Stimulated activated CD4-positive, alpha-beta T cell treated with anti-CD3 and anti-CD28 coated beads, Interleukin-15, amount 100 ng/mL, for 24 hours (primary cell): Measurements from ENCODE around the gene KRTAP20-3.

ENCODE experiments used
- DNase-seq: peaks from one replicate; pipeline ENCODE4 v3.0.0-alpha.2; 2020

The KRTAP20-3 gene

DNA sequence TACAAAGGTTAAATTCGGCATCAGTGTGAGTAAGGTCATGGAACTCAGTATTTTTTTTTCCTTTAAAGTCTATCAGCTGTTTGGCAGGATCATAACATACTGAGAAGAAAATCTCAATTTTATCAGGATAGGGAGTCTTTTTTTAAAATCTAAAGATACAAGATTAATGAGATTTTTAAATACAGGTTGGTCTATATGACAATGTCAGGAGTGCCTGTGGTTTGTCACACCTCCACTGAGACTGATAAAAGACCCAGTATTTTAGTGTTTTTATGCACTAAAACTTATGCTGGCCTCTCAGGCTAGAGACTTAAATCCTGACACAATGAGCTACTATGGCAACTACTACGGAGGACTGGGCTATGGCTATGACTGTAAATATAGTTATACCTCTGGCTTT, at the start of gene KRTAP20-3:
KRTAP20-3 (plus strand) TSS at position 301 of the 400 bp plus-strand sequence.
- DNase-seq, result no peak

DNA sequence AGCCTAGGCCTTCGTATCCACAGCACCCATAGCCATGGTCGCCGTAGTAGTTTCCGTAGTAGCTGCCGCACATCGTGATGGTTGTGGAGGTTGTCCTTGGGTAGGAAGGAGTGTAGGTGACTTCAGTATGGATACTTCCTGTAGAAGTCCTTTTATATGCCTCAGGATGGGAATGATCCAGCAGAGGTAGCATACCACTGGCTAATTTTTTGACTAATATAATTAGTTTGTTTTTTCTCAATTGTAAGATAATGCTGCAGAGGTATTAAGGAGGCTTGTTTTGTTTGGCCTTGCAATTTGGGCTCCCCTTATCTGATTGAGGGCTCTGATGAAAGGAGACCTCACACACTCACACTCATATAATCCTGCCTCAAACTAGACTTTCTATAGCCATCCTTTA, 43.9 kb upstream of the KRTAP20-3 start, which contains the start of gene KRTAP6-2:
KRTAP6-2 (minus strand) TSS at position 101 of the 400 bp plus-strand sequence; CDS start at position 73, 28 bp downstream.
- no peak for DNase-seq

DNA sequence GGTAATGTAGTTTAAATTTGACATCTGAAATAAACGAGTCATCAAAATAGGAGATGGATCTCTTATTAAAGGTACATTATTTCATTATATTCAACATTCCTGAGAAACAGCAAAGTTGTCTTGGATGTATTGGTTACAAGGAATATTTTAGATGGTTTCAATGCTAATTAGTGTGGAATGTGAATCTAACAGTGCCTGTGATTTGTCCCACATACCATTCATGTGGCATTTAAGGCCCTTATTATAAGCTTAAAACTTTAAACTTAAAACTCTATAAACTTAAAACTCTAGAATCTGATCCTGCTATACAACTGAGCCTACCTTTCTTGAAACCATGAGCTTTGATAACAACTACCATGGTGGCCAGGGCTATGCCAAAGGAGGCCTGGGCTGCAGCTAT, 41.9 kb upstream of the KRTAP20-3 start, which contains the start of gene KRTAP22-1:
KRTAP22-1 (plus strand) TSS at position 301 of the 400 bp plus-strand sequence.
- DNase-seq, result no peak

DNA sequence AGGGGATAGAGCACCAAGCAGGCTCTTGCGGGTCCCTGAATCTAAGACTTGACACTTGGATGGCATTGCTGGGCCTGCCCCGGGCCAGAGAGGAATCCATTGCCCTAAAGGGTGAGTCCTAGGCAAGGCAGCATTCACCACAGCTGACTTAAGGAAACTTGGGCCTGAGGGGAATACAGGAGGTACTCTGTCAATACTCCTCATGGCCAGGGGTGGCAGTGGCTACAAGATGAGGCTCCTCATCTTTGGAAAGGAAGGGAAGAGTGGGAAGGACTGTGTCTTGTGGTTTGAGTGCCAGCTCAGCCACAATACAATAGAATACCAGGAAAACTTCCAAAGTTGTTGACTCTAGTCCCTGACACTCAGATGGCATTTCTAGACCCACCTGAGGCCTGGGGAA, 36.7 kb upstream of the KRTAP20-3 start:
- no peak for DNase-seq

DNA sequence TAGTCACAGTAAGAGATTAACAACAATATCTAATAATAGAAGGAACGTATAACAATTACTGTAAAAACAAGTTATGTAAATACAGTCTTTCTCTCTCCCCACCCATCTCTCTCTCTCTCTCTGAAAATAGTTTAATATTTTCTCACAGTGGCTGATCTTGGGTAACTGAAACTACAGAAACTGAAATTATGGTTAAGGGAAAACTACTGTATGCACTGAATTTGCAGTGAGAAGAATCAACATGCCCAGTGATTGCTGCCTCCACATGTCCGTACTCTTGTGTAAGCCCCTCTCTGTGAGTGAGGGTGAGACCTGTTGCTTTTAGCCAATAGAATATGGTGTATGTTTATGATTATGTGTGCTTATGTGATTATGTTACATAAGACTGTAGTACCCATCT, 30.5 kb upstream of the KRTAP20-3 start:
- no peak for DNase-seq

DNA sequence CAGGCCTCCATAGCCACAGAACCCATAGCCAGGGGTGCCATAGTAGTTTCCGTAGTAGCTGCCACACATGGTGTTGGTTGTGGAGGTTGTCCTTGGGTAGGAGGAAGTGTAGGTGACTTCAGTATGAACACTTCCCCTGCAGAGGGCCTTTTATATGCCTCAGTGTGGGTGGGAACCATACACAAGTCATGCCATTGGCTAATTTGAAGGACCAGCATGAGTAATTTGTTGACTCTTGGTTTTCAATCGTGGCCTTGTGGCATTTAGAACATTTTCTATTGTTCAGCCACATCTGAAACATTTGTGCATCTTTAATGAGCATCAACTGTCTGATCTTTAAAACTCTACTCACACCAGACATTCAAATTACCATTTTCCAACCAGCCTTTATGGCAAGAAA, 28.8 kb upstream of the KRTAP20-3 start, which contains the start of gene KRTAP6-1:
KRTAP6-1 (minus strand) TSS at position 95 of the 400 bp plus-strand sequence; CDS start at position 69, 26 bp downstream.
- DNase-seq, result no peak

DNA sequence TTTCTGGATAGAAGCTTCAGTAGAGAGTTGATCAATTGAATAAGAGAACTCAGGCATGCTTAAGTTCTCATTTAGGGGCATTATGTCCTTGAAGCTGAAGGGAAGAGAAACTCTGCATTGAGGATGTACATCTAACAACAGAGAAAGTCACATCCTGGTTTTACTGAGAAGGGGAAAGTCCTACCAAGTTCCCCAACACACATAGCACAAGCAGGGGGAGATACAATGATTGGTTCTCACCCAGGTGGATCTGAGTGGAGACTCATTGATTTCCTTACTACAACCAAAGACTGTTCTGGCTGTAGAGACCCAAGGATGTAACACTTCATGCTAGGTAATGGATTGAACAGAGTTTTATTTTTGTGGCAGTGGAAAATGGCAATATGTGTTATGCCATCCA, 27.5 kb upstream of the KRTAP20-3 start:
- DNase-seq, result no peak

DNA sequence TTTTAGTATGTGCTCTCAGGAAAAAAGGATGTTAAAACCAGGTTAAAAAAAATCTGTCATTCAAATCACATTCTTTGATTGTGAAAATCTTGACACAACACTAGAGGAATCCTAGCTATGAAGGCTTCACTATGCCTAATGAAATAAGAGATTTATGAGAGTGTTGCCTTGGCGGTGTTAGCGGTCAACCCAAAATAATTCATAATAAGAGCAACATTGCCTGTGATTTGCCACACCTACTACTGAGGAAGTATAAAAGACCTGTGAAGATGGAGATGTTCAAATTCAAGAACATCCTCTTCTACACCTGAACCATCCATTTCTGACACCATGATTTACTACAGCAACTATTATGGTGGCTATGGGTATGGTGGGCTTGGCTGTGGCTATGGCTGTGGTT, 26.5 kb upstream of the KRTAP20-3 start, which contains the start of gene KRTAP20-1:
KRTAP20-1 (plus strand) TSS at position 301 of the 400 bp plus-strand sequence; CDS start at position 331, 30 bp downstream.
- DNase-seq, result no peak

DNA sequence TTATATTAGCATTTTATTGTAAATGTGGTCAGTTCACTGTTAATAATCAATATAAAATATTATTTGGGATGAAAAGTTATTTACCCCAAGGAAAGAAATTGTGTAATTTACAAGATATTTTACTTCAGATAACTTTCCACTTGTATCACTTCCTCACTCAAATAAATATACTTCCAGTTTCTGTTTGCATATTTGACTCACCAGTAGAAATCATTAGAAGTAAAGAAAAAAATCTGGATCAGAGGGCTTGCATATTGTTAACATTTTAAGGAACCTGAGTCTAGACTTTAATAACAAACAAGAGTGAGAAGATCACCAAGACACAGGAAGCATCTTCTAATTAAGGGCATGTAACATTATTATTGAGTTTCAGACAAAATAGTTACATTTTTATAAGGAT, 22.6 kb upstream of the KRTAP20-3 start:
- no peak for DNase-seq

DNA sequence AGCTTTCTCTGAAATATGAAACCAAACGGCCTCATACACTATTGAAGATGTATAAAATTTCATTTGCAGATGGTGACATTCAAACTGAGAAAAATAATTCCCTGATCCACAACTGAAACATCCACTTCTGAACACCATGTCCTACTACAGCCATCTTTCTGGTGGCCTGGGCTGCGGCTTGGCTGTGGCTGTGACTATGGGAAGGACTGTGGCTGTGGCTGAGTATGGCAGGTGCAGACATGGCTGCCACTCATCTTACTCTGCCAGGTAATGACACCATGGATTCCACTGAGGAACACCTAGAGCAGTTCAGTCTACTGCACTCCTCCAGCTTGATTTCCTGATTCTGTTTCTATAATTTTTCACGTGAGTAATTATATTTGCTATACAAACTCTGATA, 22.1 kb upstream of the KRTAP20-3 start, which contains the start of gene KRTAP20-4:
KRTAP20-4 (plus strand) TSS at position 106 of the 400 bp plus-strand sequence.
- no peak for DNase-seq

DNA sequence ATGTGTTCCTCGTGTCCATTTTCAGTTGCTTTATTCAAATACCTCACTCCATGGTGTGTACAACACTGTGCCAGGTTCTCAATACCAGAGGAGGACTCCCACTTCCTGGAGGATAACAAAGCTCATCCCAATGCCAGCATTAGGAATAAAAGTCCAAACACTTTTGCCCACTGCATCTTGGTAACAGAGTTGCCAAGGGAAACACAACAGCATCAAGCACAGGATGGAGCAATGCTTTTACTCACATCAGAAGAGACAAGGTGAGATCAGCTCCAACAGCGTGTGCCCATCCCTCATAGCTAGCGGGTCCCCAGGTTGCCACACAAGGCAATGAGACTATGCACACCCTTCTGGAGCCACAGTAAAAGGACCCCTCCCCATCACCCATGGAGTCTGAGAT, 19.3 kb upstream of the KRTAP20-3 start:
- DNase-seq, result no peak

DNA sequence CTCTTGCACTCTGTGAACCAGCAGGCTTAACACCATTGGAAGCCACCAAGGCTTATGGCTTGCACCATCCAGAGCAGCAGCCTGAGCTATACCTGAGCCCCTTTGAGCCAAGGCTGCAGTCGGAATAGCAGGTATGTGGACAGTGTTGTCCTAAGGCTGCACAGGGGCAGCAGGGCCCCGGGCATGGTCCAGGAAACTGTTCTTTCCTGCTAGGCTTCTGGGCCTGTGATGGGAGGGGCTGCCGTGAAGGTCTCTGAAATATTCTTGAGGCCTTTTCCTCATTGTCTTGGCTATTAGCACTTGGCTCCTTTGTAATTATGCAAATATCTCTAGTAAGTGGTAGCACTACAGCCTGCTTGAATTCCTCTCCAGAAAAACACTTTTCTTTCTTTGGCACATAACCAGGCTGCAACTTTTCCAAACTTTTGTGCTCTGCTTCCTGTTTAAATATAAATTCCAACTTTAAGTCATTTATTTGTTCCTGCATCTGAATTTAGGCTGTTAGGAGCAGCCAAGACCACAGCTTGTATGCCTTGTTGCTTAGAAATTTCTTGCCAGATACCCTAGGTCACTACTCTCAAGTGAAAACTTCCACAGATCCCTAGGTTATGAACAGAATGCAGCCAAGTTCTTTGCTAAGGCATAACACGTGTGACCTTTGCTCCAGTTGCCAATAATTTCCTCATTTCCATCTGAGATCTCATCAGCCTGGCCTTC, 17.1 kb upstream of the KRTAP20-3 start:
- no peak for DNase-seq

DNA sequence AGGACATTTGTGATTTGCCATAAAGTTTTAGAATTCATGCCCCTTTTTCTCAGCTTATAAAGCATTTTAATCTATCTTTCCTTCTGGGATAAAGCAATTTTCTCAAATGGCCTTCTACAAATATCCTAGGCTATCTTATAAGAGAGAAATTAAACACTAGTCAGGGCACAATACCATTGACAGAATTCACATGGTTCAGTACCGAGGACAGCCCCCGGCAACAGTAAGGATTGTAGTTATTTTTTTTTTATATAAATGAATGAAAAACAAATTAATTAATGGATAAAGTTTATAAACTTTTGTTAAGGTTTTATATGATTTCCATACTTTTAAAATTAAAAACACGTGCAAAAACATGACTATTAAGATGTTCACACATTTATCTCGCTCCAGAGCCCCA, 14.6 kb upstream of the KRTAP20-3 start:
- no peak for DNase-seq

DNA sequence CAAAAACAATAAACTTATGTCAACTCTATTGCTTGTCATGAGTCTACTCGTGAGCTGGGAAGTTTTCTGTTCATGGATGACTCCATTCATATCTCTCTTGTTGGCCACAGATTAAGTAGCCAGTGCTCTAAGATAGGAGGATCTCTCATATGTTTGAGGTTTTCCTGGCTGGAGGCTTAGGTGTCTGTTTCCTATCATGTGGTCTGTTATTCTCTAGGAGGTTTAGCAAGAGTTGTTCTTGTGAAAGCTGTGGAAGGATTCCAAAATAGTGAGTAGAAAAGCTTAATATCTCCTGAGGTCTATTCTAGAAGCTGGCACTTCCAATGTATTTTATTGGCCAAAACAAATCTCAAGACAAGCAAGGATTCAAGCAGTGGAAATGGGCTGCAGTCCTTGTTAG, 13.5 kb upstream of the KRTAP20-3 start:
- DNase-seq, result no peak

DNA sequence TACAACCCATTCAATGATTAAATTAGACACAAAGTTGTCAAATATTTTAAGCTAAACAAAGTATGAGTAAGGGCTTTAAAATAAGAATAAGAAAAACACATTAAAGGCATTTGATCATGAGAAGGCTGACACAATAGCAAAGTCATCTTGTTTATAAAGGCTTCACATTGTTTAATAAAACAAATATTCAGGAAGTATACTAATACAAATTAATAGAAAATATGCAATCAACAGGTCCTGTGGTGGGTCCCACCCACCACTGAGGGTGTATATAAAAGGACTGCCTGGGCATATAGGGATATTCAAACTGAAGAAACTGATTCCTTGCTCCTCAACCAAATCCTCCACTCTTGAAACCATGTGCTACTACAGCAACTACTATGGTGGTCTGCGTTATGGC, 7.8 kb upstream of the KRTAP20-3 start, which contains the start of gene KRTAP20-2:
KRTAP20-2 (plus strand) TSS at position 301 of the 400 bp plus-strand sequence; CDS start at position 359, 58 bp downstream.
- DNase-seq, result no peak

DNA sequence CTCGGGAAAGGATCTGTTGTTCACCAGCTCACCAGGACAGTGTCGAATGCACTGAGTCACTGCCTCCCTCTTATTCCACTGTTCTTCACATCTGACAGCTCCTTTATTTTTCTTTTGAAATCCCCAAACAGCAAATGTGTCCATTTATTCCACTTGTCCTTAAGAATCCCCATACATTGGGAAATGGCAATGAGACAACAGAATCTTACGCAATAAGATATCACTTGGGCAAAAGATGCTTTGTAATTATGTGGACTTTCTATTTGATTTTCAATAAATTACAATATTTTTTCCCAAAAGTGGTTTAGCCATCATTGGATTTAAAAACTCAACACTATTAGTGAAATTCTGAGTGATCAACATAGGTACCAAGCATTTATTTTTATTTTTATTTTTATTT, 4.0 kb upstream of the KRTAP20-3 start:
- DNase-seq, result no peak

DNA sequence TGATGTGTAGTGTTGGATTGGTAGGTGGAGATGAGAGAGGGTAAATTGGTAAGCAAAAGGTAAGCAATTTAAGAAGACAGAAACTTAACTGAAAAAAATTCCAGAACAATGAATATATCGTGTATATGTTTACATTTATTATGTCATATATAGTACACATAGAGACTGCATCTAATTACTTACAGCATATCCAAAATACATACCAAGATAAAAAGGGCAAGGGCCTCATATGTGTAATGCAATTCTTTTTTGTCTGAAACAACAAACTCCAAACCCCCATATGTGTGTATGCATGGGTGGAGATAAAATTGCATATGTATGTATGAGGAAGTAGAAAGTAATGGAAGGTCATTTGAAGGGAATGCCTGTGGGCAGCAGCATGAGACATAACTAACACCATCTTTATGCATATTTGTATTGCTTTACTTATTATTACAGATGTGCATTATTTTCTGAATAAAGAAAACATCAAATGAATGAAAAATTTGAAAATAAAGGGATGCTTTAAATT, 4.3 kb downstream of the KRTAP20-3 start:
- no peak for DNase-seq

DNA sequence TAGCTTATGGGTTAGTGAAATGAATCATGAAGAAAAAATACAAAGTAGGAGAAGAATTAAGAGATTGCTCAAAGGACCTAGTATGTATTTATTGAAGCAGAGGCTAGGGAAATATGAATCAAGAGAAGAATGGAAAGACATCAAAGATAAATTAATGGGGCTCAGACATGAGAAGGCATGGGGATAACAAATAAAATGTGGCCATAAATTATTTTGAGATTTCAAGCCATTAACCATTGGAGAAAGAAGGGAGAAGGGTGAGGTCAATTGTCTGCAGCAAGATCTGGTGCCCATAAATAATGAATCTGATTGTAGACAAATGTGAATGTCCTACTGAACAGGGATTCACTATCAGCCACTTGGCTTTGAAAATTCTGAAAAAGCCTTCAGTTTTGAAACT, 10.2 kb downstream of the KRTAP20-3 start:
- DNase-seq, result no peak

DNA sequence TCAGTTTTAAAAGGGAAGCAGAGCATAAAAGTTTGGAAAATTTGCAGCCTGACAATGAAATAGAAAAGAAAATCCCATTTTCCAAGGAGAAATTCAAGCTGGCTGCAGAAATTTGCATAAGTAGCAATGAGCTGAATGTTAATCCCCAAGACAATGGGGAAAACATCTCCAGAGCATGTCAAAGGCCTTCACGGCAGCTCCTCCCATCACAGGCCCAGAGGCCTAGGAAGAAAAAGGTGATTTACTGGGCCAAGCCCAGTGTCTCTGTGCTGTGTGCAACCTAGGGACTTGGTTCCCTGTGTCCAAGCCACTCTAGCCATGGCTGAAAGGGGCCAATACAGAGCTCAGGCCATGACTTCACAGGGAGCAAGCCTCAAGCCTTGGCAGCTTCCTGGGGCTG, 26.1 kb downstream of the KRTAP20-3 start:
- DNase-seq, result no peak

DNA sequence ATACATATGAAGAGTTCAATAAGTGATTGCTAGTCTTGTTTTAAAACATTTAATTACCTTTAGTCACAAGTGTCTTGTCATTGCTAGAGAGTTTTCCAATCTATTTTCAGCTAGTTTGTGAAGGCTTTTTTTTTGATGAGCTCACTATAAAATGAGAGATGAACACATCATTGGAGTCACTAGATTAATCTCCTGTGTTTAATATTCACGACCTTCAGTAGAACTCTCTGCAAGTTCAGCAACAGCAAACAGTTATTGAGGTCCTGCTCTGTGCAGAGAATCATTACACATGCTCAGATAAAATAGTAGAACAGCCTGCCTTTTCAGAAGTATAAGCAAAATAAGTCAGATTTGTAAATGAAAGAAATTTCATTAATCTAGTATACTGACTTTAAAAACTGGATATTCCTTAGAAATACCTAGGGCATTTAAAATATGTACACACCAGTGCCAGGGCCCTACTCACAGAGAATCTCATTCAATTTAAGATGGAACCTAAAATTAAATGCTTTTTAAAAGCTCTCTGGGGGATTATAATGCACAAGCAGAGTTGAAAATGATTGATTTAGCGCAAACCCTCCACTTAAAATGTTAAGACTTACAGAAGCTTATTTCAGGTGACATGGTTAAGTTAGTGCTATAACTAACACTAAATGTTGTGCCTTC, 30.5 kb downstream of the KRTAP20-3 start:
- no peak for DNase-seq

DNA sequence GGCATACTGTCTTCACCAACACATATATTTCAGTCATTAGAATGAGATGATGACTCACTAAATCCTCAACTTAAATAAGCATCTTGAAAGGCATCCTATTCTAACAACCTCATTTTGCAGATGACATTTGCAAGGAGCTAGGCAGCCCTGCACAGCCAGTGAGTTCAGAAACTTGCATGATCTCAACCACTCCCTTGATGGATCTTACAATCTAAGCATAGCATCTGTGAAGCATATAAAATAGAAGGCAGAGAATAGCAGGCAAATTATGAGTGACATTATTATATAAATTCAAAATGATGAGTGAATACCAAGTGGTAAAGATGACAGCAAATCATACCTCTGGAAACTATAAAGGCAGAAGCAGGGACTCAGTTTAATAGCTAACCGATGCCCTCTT, 31.6 kb downstream of the KRTAP20-3 start:
- DNase-seq, result no peak

DNA sequence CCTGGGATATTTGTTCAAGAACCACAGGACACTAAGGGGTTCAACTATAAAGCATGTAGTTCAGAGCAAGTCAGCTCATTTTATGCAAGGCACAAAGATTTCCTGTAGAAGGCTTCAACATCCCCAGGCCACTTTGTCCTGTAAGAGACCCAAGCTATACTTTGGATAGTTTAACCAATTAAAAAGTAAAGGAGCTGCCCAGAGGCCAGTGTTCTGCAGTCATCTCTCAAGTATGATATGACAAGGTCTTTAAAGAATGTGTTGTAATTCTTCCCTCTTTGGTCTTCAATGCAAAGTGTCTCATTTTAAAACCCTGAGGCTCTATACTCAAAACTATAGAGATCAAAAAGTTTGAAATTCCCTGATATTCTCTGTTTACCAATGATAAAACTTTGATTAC, 34.1 kb downstream of the KRTAP20-3 start:
- no peak for DNase-seq

DNA sequence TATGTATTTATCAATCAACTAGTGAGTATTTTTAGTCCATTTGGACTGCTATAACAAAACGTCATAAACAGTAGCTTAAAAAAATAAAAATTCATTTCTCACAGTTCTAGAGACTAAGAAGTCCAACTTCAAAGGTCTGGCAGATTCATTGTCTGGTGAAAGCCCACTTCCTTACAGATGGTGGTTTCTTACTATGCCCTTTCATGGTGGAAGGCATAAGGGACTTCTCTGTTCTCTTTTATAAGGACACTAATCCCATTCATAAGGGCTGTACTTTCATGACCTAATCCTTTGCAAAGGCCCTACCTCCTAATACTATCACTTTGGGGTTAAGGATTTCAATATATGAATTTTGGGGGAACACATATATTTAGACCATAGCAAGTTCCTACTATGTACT, 37.9 kb downstream of the KRTAP20-3 start:
- no peak for DNase-seq

DNA sequence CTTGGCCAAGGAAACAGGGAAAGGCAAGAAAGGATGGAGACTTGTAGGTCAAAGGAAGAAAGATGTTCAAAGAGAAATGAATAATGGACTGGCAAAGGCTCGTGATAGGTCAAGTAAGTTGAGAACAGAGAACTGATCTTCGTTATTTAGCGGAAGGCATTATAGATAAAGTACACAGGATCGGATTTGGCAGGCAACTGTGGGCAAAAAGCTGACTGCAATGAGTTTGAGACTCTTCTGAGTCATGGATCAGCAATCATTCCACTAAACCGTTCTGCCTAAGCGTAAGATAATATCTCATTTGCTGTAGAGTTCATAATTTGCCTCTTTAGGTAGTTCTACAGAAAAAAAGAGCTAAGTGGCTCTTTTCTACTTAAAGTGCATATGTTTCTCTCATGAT, 41.8 kb downstream of the KRTAP20-3 start:
- no peak for DNase-seq
